PC-3 (cell line): ENCODE measurements around the gene ZNF679. TPM values are rescaled to one million over a fixed set of nuclear protein-coding genes. Genes with fewer than 3 reads are reported as not detected.
"Not testable (repeated sequence)": the region's sequence is repeated elsewhere in the genome, so short reads cannot be mapped to it uniquely, and the experiment has no call there.

Experiments
- ATAC-seq: fragments of 200-7000 bp; cut with Tn5 transposase; 2 replicates; pipeline ENCODE4 v1.9.1; 2020; ENCODE audit warnings: mild to moderate bottlenecking, moderate library complexity
- BruUV-seq: library from RNA; stranded (reverse); fragments of 400-500 nt; replicated peaks from 2 replicates; lab custom pipeline; 2021; lab: Mats Ljungman, UMichigan
- CTCF ChIA-PET: fragments of 300-600 bp; sonication (Branson Sonifier 250); formaldehyde crosslinking; loops from one replicate; lab custom pipeline; 2022; ENCODE audit warnings: antibody characterized with exemption; lab: Charles Lee
- POLR2A ChIA-PET: fragments of 300-600 bp; sonication (Branson Sonifier 250); formaldehyde crosslinking; loops from one replicate; lab custom pipeline; 2022; ENCODE audit warnings: antibody characterized with exemption; ENCODE audit not compliant: unreplicated experiment; lab: Charles Lee
- DNase-seq: peaks from one replicate; pipeline ENCODE4 v3.0.0-alpha.2; 2015
- H2AFZ ChIP-seq: fragments of 300-600 bp; sonication (generic); 2 replicates; pipeline ENCODE4 v1.6.0; 2016; ENCODE audit warnings: antibody characterized with exemption, low read length
- H3F3A ChIP-seq: fragments of 300-600 bp; sonication (generic); one replicate; pipeline ENCODE4 v1.6.0; 2017; ENCODE audit warnings: antibody characterized with exemption, low read length, control low read depth, mild to moderate bottlenecking; ENCODE audit not compliant: unreplicated experiment
- H3K27ac ChIP-seq: fragments of 300-600 bp; sonication (generic); 2 replicates; pipeline ENCODE4 v1.5.1; 2016; ENCODE audit warnings: mild to moderate bottlenecking, low read length
- H3K27me3 ChIP-seq: fragments of 300-600 bp; sonication (generic); 2 replicates; pipeline ENCODE4 v1.6.1; 2016; ENCODE audit warnings: low read length, mixed read lengths
- H3K36me3 ChIP-seq: fragments of 300-600 bp; sonication (generic); 2 replicates; pipeline ENCODE4 v1.6.1; 2016; ENCODE audit warnings: low read depth, mixed run types, low read length, mixed read lengths
- H3K4me1 ChIP-seq: fragments of 300-600 bp; sonication (generic); 2 replicates; pipeline ENCODE4 v1.5.1; 2016; ENCODE audit warnings: low read length; ENCODE audit not compliant: insufficient read depth
- H3K4me2 ChIP-seq: fragments of 300-600 bp; sonication (generic); 2 replicates; pipeline ENCODE4 v1.6.0; 2016; ENCODE audit warnings: low read length
- H3K4me3 ChIP-seq: fragments of 300-600 bp; sonication (generic); 2 replicates; pipeline ENCODE4 v1.5.1; 2016; ENCODE audit warnings: mild to moderate bottlenecking, low read length, mixed read lengths
- H3K79me2 ChIP-seq: fragments of 300-600 bp; sonication (generic); 2 replicates; pipeline ENCODE4 v1.6.1; 2017; ENCODE audit warnings: low read length, mixed read lengths
- H3K9ac ChIP-seq: fragments of 300-600 bp; sonication (generic); 2 replicates; pipeline ENCODE4 v1.6.0; 2016; ENCODE audit warnings: mild to moderate bottlenecking, low read length
- H3K9me2 ChIP-seq: fragments of 300-600 bp; sonication (generic); replicated peaks from 2 replicates; pipeline ENCODE4 v1.6.1; 2016; ENCODE audit warnings: mixed run types, low read length, mixed read lengths
- H3K9me3 ChIP-seq: fragments of 300-600 bp; sonication (generic); 2 replicates; pipeline ENCODE4 v1.6.1; 2016; ENCODE audit warnings: low read length, mixed read lengths
- H4K20me1 ChIP-seq: fragments of 300-600 bp; sonication (generic); 2 replicates; pipeline ENCODE4 v1.6.1; 2016; ENCODE audit warnings: low read length, mixed read lengths
- CTCF ChIP-seq: fragments of 300-600 bp; sonication (generic); conservative IDR thresholded peaks from 2 replicates; pipeline ENCODE4 v1.5.1; 2017; ENCODE audit warnings: antibody characterized with exemption, low read depth, mild to moderate bottlenecking, low read length
- EZH2 ChIP-seq: fragments of 300-600 bp; sonication (generic); IDR thresholded peaks from one replicate; pipeline ENCODE4 v1.6.1; 2017; ENCODE audit warnings: antibody characterized with exemption, mild to moderate bottlenecking, low read length; ENCODE audit not compliant: unreplicated experiment
- EZH2phosphoT487 ChIP-seq: fragments of 300-600 bp; sonication (generic); IDR thresholded peaks from 2 replicates; pipeline ENCODE4 v1.6.1; 2018; ENCODE audit warnings: mild to moderate bottlenecking, antibody characterized with exemption, low read length, borderline replicate concordance
- intact Hi-C: fragments of 100-400 bp; cut with micrococcal nuclease; formaldehyde crosslinking; loops from 2 replicates; pipeline ENCODE4 v1.9.0; 2023
- total RNA-seq: library from RNA; depleted of rRNA; stranded (reverse); fragments of >200 nt; gene quantifications from 2 replicates; pipeline ENCODE4 v1.2.3, GENCODE V29; 2014

ZNF679 gene
- total RNA-seq, 1 experiment from 2014 or later = not detected

DNA sequence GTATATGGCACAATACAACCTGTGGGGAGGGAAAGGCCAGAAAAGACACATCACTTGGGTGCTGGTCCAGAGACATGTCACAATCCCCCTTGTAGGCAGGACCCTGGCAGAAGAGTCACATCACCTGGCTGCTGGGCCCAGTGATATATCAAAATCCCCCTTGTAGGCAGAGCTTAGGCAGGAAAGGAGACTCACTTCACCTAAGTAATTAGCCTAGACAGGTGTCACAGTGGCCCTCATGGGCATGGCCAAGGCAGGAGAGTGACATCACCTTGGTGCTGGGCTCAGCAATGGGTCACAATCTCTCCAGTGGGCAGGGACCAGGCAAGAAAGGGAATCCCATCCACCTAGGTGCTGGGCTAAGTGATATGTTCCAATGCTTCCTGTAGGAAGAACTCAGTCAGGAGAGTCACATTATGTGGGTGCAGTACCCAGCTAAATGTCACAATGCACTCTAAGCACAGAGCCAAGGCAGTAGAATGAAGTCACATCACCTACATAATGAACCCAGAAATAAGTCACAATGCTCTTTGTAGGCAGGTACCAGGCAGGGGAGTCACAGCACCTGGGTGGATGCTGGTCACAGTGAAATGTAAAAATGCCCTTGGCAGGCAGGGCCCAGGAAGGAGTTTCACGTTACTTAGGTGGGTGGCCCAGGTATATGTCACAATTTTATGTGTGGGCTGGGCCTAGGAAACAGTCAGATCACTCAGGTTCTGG, 66.6 kb downstream of the ZNF679 start:
- Histone ChIP-seq H3K4me3 (no peak overlapping the region), H3K4me2 (no peak overlapping the region), H3K9ac (no peak overlapping the region), H3K9me3 (peaks cover 4% of the 10 kb centered on the region; the same call in 1 of the 2 replicates), H4K20me1 (no peaks in the 10 kb centered on the region), H3K27ac (no peak overlapping the region), H3K27me3 (no peaks in the 10 kb centered on the region), H3K36me3 (no peaks in the 10 kb centered on the region), H3F3A (no peaks in the 10 kb centered on the region), H3K79me2 (no peaks in the 10 kb centered on the region), H3K9me2 (no peaks in the 10 kb centered on the region), H2AFZ (no peak overlapping the region), H3K4me1 (no peaks in the 10 kb centered on the region)
- intact Hi-C loops = no loop called here
- ATAC-seq (no peak), DNase-seq (no peak)
- no TSS peak for BruUV-seq
- CTCF ChIA-PET = no interaction called here
- POLR2A ChIA-PET = no interaction called here
- TF ChIP-seq EZH2 (no peak), EZH2phosphoT487 (no peak), CTCF (no peak)

GRCh38 chr7:64297418-64297817, 69.1 kb downstream of the ZNF679 start:
- DNase-seq, H3K4me3 ChIP-seq, H3K27ac ChIP-seq, POLR2A ChIA-PET, H3K4me1 ChIP-seq, H3K79me2 ChIP-seq, H4K20me1 ChIP-seq, H2AFZ ChIP-seq, H3K9me3 ChIP-seq, CTCF ChIA-PET, intact Hi-C loops, BruUV-seq, ATAC-seq, H3K36me3 ChIP-seq, H3K9ac ChIP-seq, H3F3A ChIP-seq, H3K27me3 ChIP-seq, H3K9me2 ChIP-seq, H3K4me2 ChIP-seq: not testable (repeated sequence)

DNA sequence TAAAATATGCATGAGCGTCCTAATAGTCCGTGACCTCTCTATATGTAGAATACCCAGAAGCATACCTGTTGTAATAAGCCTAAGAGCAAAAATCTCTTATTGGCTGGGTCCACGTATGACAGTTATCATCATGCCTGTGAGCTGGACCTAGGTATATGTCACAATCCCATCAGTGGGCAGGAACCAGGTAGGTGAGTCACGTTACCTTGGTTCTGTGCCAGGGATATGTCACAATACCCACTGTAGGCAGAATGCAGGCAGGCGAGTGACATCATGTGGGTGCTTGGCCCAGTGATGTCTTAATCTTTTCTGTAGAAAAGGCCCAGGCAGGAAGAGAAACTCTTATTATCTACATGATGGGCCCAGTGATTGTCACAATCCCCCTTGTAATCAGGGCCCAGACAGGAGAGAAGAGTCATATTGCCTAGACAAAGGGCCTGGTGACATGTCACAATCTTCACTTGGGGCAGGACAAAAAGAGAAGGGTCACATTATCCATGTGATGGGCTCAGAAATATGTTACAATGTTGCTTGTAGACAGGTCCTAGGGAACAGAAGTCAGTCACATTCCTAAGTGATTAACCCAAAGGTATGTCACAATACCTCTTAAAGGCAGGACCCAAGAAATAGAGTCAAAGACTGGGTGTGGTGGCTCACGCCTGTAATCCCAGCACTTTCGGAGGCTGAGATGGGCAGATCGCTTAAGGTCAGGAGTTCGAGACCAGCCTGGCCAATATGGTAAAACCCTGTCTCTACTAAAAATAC, 72.5 kb downstream of the ZNF679 start:
- ChIA-PET POLR2A (no interaction called here), CTCF (no interaction called here)
- no peaks in the 10 kb centered on the region for H3K79me2 ChIP-seq
- H3K36me3 ChIP-seq = no peaks in the 10 kb centered on the region
- ATAC-seq (no peak), DNase-seq (peak; percentile 28)
- TF ChIP-seq EZH2 (no peak), CTCF (no peak), EZH2phosphoT487 (no peak)
- H3K4me2 ChIP-seq = no peak overlapping the region
- H3K9me2 ChIP-seq = no peaks in the 10 kb centered on the region
- H3K4me1 ChIP-seq = no peaks in the 10 kb centered on the region
- BruUV-seq = no TSS peak
- H3F3A ChIP-seq = no peaks in the 10 kb centered on the region
- no peak overlapping the region for H3K27ac ChIP-seq
- no peaks in the 10 kb centered on the region for H3K27me3 ChIP-seq
- intact Hi-C loops = no loop called here
- no peaks in the 10 kb centered on the region for H4K20me1 ChIP-seq
- no peak overlapping the region for H3K4me3 ChIP-seq
- no peak overlapping the region for H3K9ac ChIP-seq
- H3K9me3 ChIP-seq = no peaks in the 10 kb centered on the region; the same call in 1 of the 2 replicates
- no peak overlapping the region for H2AFZ ChIP-seq
